HEK293 (cell line): ENCODE data around the gene WAS.

Source experiments
- CTCF ChIA-PET: fragments of 350-600 bp; formaldehyde crosslinking; extraction: SDS; loops from one replicate; lab custom pipeline; 2021; ENCODE audit warnings: antibody characterized with exemption; lab: Yijun Ruan, JAX
- POLR2A ChIA-PET: fragments of 300-600 bp; formaldehyde crosslinking; extraction: SDS; loops from one replicate; lab custom pipeline; 2020; ENCODE audit warnings: antibody characterized with exemption, inconsistent platforms; lab: Yijun Ruan, JAX
- H3K27ac ChIP-seq: fragments of 200-500 bp; sonication (Bioruptor generic); 2 replicates; pipeline ENCODE4 v1.5.1; 2014; ENCODE audit warnings: low read depth, low read length, control low read depth, inconsistent platforms; ENCODE audit errors: extremely low read depth
- H3K36me3 ChIP-seq, 2 experiments: fragments of 200-500 bp in 1 of 2; sonication (Bioruptor generic) in 1 of 2; 1 replicate in 1 of 2; 2 replicates in 1 of 2; pipeline ENCODE4 v1.5.1; 2014 to 2017; ENCODE audit warnings: inconsistent platforms in 2 of 2, low read length in 2 of 2; ENCODE audit not compliant: control insufficient read depth in 2 of 2, insufficient read depth in 1 of 2
- H3K4me1 ChIP-seq: fragments of 200-500 bp; sonication (Bioruptor generic); 2 replicates; pipeline ENCODE4 v1.5.1; 2014; ENCODE audit warnings: mild to moderate bottlenecking, low read length, inconsistent platforms; ENCODE audit not compliant: control insufficient read depth, insufficient read depth
- H3K4me3 ChIP-seq: 2 replicates; pipeline ENCODE4 v1.5.1; 2011; ENCODE audit warnings: low read depth, mild to moderate bottlenecking, control low read depth, low read length, moderate library complexity
- H3K9me3 ChIP-seq: fragments of 200-500 bp; sonication (Bioruptor generic); 2 replicates; pipeline ENCODE4 v1.5.1; 2014; ENCODE audit warnings: low read depth, low read length, inconsistent platforms; ENCODE audit not compliant: control insufficient read depth, insufficient read depth
- ATF2 ChIP-seq: fragments of 450-650 bp; formaldehyde crosslinking; IDR thresholded peaks from 2 replicates; pipeline ENCODE4 v1.5.1; 2016; ENCODE audit warnings: missing biosample characterization, missing genetic modification characterization, low read depth
- GFI1B ChIP-seq: fragments of 450-650 bp; formaldehyde crosslinking; IDR thresholded peaks from 2 replicates; pipeline ENCODE4 v1.5.1; 2016; ENCODE audit warnings: missing biosample characterization, missing genetic modification characterization
- KLF8 ChIP-seq: fragments of 450-650 bp; formaldehyde crosslinking; IDR thresholded peaks from 2 replicates; pipeline ENCODE4 v1.5.1; 2016; ENCODE audit warnings: missing biosample characterization, missing genetic modification characterization
- TSHZ1 ChIP-seq: fragments of 450-650 bp; formaldehyde crosslinking; IDR thresholded peaks from 2 replicates; pipeline ENCODE4 v1.5.1; 2016; ENCODE audit warnings: missing biosample characterization, missing genetic modification characterization, borderline replicate concordance
- YY1 ChIP-seq: fragments of 450-650 bp; formaldehyde crosslinking; IDR thresholded peaks from 2 replicates; pipeline ENCODE4 v1.5.1; 2018; ENCODE audit warnings: missing biosample characterization, missing genetic modification characterization
- ZBTB48 ChIP-seq: fragments of 450-650 bp; formaldehyde crosslinking; IDR thresholded peaks from 2 replicates; pipeline ENCODE4 v1.5.1; 2016; ENCODE audit warnings: missing biosample characterization, missing genetic modification characterization
- ZBTB7A ChIP-seq: fragments of 450-650 bp; formaldehyde crosslinking; IDR thresholded peaks from 2 replicates; pipeline ENCODE4 v1.5.1; 2016; ENCODE audit warnings: low read depth, missing biosample characterization, missing genetic modification characterization
- ZIC2 ChIP-seq: fragments of 450-650 bp; formaldehyde crosslinking; IDR thresholded peaks from 2 replicates; pipeline ENCODE4 v1.5.1; 2016; ENCODE audit warnings: missing biosample characterization, missing genetic modification characterization
- ZNF16 ChIP-seq: fragments of 450-650 bp; formaldehyde crosslinking; IDR thresholded peaks from 2 replicates; pipeline ENCODE4 v1.5.1; 2016; ENCODE audit warnings: low read depth, missing biosample characterization, missing genetic modification characterization
- ZNF174 ChIP-seq: fragments of 450-650 bp; formaldehyde crosslinking; IDR thresholded peaks from 2 replicates; pipeline ENCODE4 v1.5.0; 2017; ENCODE audit warnings: missing biosample characterization, mild to moderate bottlenecking, missing genetic modification characterization
- ZNF19 ChIP-seq: fragments of 450-650 bp; formaldehyde crosslinking; IDR thresholded peaks from 2 replicates; pipeline ENCODE4; 2016; ENCODE audit warnings: missing biosample characterization, missing genetic modification characterization, low read depth
- ZNF311 ChIP-seq: fragments of 450-650 bp; formaldehyde crosslinking; IDR thresholded peaks from 2 replicates; pipeline ENCODE4 v1.5.1; 2017; ENCODE audit warnings: missing biosample characterization, missing genetic modification characterization, borderline replicate concordance
- ZNF513 ChIP-seq: fragments of 450-650 bp; IDR thresholded peaks from 2 replicates; pipeline ENCODE4 v1.5.1; 2018; ENCODE audit warnings: missing biosample characterization, missing genetic modification characterization
- ZNF548 ChIP-seq: fragments of 450-650 bp; formaldehyde crosslinking; IDR thresholded peaks from 2 replicates; pipeline ENCODE4 v1.5.1; 2016; ENCODE audit warnings: missing biosample characterization, missing genetic modification characterization
- ZNF704 ChIP-seq: fragments of 450-650 bp; formaldehyde crosslinking; IDR thresholded peaks from 2 replicates; pipeline ENCODE4 v1.5.1; 2016; ENCODE audit warnings: missing biosample characterization, missing genetic modification characterization
- TF ChIP-seq, protein P1 (sequence below): fragments of 450-650 bp; formaldehyde crosslinking; IDR thresholded peaks from 2 replicates; pipeline ENCODE4 v1.5.1; 2016; ENCODE audit warnings: missing biosample characterization, missing genetic modification characterization
- TF ChIP-seq, protein P2 (sequence below): sonication (generic); formaldehyde crosslinking; IDR thresholded peaks from 2 replicates; pipeline ENCODE4 v1.8.1; 2022; ENCODE audit warnings: mild to moderate bottlenecking, moderate library complexity, missing genetic modification reagents

Gene WAS

GRCh38 chrX:48719958-48720357 lies 36.4 kb downstream of the WAS start:
- ChIA-PET CTCF (interaction anchor here (0.6 kb wide), 1 partner anchor 136 kb away, joined by 3 read pairs; no protein-coding TSS in a partner anchor), POLR2A (no interaction called here)
- H3K4me1 ChIP-seq: no peaks in the 10 kb centered on the region
- no peak overlapping the region for H3K4me3 ChIP-seq
- no peak overlapping the region for H3K27ac ChIP-seq
- H3K36me3 ChIP-seq: no peaks in the 10 kb centered on the region
- no peaks in the 10 kb centered on the region for H3K9me3 ChIP-seq
- no peak for TF ChIP-seq YY1 (tag by site-specific recombination)
- no peak for TF ChIP-seq ATF2 (tag by site-specific recombination)
- TF ChIP-seq GFI1B (tag by site-specific recombination): no peak
- no peak for TF ChIP-seq ZNF704 (tag by site-specific recombination)
- TF ChIP-seq KLF8 (tag by site-specific recombination): no peak
- no peak for TF ChIP-seq ZNF16 (tag by site-specific recombination)
- TF ChIP-seq, protein P1, sequence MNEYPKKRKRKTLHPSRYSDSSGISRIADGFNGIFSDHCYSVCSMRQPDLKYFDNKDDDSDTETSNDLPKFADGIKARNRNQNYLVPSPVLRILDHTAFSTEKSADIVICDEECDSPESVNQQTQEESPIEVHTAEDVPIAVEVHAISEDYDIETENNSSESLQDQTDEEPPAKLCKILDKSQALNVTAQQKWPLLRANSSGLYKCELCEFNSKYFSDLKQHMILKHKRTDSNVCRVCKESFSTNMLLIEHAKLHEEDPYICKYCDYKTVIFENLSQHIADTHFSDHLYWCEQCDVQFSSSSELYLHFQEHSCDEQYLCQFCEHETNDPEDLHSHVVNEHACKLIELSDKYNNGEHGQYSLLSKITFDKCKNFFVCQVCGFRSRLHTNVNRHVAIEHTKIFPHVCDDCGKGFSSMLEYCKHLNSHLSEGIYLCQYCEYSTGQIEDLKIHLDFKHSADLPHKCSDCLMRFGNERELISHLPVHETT (tag by site-specific recombination): no peak
- TF ChIP-seq, protein P2, sequence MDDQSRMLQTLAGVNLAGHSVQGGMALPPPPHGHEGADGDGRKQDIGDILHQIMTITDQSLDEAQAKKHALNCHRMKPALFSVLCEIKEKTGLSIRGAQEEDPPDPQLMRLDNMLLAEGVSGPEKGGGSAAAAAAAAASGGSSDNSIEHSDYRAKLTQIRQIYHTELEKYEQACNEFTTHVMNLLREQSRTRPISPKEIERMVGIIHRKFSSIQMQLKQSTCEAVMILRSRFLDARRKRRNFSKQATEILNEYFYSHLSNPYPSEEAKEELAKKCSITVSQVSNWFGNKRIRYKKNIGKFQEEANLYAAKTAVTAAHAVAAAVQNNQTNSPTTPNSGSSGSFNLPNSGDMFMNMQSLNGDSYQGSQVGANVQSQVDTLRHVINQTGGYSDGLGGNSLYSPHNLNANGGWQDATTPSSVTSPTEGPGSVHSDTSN: no peak

- CTCF ChIA-PET: interaction anchor here (0.6 kb wide), 1 partner anchor 28 kb away, joined by 5 read pairs; no protein-coding TSS in a partner anchor
- Histone ChIP-seq H3K4me3 (no peak overlapping the region), H3K9me3 (no peaks in the 10 kb centered on the region), H3K4me1 (no peaks in the 10 kb centered on the region), H3K27ac (no peak overlapping the region), H3K36me3 (no peaks in the 10 kb centered on the region)
- TF ChIP-seq ZBTB48 (tag by site-specific recombination) (no peak), ZNF174 (tag by site-specific recombination) (no peak), ZNF513 (tag by site-specific recombination) (no peak), ZNF548 (no peak), ZNF19 (tag by site-specific recombination) (no peak), ZIC2 (tag by site-specific recombination) (no peak), TSHZ1 (tag by site-specific recombination) (no peak), ZNF311 (tag by site-specific recombination) (no peak), ZBTB7A (tag by site-specific recombination) (no peak)
- POLR2A ChIA-PET: no interaction called here
Observed at GRCh38 chrX:48720577-48721250, 37.1 kb downstream of the WAS start.
